ENCODE results near the gene LAMTOR1.

DNA sequence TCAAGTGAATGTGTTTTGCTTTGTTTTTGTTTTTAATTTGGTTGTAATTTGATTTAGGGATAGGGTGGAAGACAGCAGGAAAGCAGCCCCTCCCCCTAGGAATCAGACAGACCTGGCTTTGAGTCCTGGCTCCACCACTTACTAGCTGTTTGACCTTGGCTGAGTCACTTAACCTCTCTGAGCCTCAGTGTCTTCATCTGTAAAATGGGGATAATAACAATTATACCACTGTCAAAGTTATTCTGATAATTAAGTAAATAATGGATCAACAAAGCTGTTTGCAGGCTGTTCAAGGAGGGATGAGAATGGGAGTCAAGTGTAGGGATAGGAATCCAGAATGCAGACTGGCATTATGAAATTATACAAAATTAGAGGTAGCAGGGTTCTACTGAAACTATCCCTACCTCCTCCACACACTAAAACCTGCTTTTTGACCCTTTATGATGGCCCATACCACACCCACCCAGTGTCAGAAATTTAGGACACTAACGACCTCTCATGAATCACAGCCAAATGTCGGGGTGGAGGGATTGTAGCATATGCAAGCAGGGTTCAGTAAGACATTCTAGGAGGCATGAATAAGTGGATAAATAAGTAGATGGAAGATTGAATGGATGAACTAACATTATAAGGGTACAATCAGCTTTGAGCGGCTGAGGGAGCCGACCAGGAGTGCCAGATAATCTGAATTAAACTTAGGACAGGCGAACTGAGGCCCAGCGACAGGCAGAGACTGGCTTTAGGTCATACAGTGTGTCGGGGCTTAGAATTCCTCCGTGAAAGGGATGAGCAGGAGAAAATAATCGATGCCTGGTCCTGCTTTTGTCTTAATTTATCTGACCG, 8.4 kb upstream of the LAMTOR1 start:
- no peak for TF ChIP-seq CHD2 (IDR thresholded peaks at IDR 0.05; ENCODE audit: low read length, partially characterized antibody)
- TF ChIP-seq SMC3 (IDR thresholded peaks at IDR 0.05) = no peak
- TF ChIP-seq POLR2A (IDR thresholded peaks at IDR 0.05; ENCODE audit: low read length) = no peak
- TF ChIP-seq CTCF (IDR thresholded peaks at IDR 0.05) = no peak
- no peak for TF ChIP-seq USF2 (IDR thresholded peaks at IDR 0.05)
- TF ChIP-seq HDAC2 (IDR thresholded peaks at IDR 0.05) = no peak
- TF ChIP-seq RAD21 (conservative IDR thresholded peaks at IDR 0.05 in 1 of 2, IDR thresholded peaks at IDR 0.05 in 1 of 2) = no peak
- TF ChIP-seq BCL3 (IDR thresholded peaks at IDR 0.05) = no peak
- TF ChIP-seq, protein P1, sequence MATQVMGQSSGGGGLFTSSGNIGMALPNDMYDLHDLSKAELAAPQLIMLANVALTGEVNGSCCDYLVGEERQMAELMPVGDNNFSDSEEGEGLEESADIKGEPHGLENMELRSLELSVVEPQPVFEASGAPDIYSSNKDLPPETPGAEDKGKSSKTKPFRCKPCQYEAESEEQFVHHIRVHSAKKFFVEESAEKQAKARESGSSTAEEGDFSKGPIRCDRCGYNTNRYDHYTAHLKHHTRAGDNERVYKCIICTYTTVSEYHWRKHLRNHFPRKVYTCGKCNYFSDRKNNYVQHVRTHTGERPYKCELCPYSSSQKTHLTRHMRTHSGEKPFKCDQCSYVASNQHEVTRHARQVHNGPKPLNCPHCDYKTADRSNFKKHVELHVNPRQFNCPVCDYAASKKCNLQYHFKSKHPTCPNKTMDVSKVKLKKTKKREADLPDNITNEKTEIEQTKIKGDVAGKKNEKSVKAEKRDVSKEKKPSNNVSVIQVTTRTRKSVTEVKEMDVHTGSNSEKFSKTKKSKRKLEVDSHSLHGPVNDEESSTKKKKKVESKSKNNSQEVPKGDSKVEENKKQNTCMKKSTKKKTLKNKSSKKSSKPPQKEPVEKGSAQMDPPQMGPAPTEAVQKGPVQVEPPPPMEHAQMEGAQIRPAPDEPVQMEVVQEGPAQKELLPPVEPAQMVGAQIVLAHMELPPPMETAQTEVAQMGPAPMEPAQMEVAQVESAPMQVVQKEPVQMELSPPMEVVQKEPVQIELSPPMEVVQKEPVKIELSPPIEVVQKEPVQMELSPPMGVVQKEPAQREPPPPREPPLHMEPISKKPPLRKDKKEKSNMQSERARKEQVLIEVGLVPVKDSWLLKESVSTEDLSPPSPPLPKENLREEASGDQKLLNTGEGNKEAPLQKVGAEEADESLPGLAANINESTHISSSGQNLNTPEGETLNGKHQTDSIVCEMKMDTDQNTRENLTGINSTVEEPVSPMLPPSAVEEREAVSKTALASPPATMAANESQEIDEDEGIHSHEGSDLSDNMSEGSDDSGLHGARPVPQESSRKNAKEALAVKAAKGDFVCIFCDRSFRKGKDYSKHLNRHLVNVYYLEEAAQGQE (IDR thresholded peaks at IDR 0.05) = no peak
